H7 (cell line): ENCODE results near the gene HES7. TPM values are rescaled to one million over a fixed set of nuclear protein-coding genes. Genes with fewer than 3 reads are reported as not detected.
"Not testable (repeated sequence)": the region's sequence is repeated elsewhere in the genome, so short reads cannot be mapped to it uniquely, and the experiment has no call there.

Experiments used
- DNase-seq: peaks from one replicate; pipeline ENCODE4 v3.0.0; 2012
- H3K27me3 ChIP-seq: 2 replicates; pipeline ENCODE4 v1.6.0; 2011; ENCODE audit warnings: mild to moderate bottlenecking, low read length; ENCODE audit not compliant: control insufficient read depth, insufficient read depth
- H3K36me3 ChIP-seq: replicated peaks from 2 replicates; pipeline ENCODE4 v1.5.1; 2011; ENCODE audit warnings: low read length; ENCODE audit not compliant: control insufficient read depth, insufficient read depth
- H3K4me3 ChIP-seq: 2 replicates; pipeline ENCODE4 v1.5.1; 2011; ENCODE audit warnings: low read depth, mild to moderate bottlenecking, control low read depth, low read length, moderate library complexity; ENCODE audit not compliant: insufficient read depth
- total RNA-seq: library from RNA; depleted of rRNA; stranded (reverse); fragments of >200 nt; shearing (Covaris generic); gene quantifications from 2 replicates; pipeline ENCODE4 v1.2.3, GENCODE V29; 2014; rRNA removed

The HES7 gene
- 1.3 and 2.1 TPM in 2 replicates for total RNA-seq

DNA sequence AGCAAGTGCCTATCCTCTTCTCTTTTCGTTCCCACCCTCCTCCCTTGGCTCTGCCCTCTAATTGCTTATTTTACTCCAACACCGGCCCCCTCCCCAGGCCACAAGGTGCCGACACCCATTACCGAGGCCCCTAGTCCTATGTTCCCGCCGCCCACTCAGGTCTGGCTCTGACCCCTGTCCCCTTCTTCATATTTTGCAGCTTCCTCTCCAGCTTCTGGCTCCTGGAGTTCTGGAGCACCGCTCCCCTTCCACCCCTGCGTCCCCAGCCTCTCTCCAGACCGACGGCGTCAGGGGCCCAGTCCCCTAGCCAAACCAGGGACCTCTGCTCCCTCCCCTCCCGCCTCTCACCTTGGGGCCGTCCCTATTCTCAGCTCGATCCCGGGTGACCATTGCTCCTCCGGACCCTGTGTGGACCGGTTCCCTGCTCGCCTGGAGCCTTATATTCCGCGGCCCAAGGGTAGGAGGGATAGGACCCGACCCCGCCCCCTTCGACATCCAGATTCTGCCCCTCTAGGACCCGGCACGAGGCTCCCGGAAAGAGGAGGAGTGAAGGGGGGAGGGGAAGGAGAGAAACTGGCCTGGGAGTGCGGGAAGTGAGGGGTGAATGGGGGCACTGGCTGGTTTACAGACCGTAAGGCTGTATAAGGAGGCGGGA lies at the start of gene HES7:
TSS of gene HES7 (minus strand) at position 412 of the 655 bp plus-strand sequence. CDS start at position 390, 22 bp downstream.
- no peaks in the 10 kb centered on the region for H3K36me3 ChIP-seq
- peaks cover 60% of the 10 kb centered on the region for H3K27me3 ChIP-seq
- peak within 1 kb of the TSS; percentile 74 for H3K4me3 ChIP-seq
- peak; percentile 89 for DNase-seq

GRCh38 chr17:8173056-8173870 lies 49.4 kb upstream of the HES7 start:
- DNase-seq = peak; percentile 82
- H3K27me3 ChIP-seq = no peaks in the 10 kb centered on the region
- no peaks in the 10 kb centered on the region for H3K36me3 ChIP-seq
- H3K4me3 ChIP-seq = peak overlapping the region; percentile 33

DNA sequence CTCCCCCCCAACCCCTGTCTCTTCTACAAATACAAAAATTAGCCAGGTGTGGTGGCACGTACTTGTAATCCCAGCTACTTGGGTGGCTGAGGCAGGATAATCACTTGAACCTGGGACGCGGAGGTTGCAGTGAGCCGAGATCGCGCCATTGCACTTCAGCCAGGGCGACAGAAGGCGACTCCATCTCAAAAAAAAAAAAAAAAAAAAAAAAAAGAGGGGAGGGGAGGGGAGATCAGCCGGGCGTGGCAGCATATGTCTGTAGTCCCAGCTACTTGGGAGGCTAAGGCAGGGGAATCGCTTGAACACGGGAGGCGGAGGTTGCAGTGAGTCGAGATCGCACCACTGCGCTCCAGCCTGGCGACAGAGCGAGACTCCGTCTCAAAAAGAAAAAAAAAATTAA lies 46.3 kb upstream of the HES7 start:
- not testable (repeated sequence) for H3K4me3 ChIP-seq

DNA sequence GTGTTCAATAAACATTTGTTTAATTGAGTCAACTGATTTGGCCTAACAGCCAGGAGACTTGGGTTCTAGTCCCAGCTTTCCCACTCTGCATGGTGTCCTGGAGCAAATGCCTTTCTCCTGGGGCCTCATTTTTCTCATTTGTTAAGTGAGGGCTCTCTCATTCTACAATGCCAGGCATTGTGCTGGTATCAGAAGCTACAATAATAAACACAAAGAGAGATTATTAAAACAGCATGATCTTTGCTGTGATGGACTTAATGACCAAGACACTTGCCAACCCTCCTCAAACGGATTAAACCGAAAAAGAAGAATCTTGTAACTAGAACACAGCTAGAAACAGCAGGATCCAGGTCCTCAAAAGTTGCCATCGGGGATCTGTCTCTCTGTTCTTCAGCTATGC lies 43.6 kb upstream of the HES7 start:
- DNase-seq = no peak
- Histone ChIP-seq H3K27me3 (no peaks in the 10 kb centered on the region), H3K36me3 (no peaks in the 10 kb centered on the region), H3K4me3 (no peak overlapping the region)

More for the DNA sequence above, 46.3 kb upstream of the HES7 start:
- not testable (repeated sequence) for H3K36me3 ChIP-seq, H3K27me3 ChIP-seq, DNase-seq

DNA sequence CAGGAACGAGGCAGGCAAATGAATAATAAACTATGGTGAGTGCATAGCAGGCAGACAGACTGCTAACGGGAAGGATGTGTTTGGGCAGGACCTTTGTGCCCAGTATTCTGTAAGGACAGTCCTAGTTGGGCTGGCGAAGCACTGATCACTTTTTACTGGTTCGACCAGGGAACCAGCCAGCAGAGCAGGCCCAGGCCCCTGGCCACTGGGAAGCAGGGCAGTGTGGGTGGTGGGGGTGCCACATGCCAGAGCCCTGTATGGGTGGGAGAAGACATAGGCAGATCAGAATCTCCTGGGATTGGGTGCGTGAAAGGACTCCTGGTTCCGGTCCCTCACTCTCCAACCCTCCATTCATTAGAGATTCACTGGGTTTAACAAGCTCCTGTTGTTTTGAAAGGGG lies 42.8 kb upstream of the HES7 start:
- Histone ChIP-seq H3K4me3 (no peak overlapping the region), H3K27me3 (no peaks in the 10 kb centered on the region), H3K36me3 (no peaks in the 10 kb centered on the region)
- no peak for DNase-seq

DNA sequence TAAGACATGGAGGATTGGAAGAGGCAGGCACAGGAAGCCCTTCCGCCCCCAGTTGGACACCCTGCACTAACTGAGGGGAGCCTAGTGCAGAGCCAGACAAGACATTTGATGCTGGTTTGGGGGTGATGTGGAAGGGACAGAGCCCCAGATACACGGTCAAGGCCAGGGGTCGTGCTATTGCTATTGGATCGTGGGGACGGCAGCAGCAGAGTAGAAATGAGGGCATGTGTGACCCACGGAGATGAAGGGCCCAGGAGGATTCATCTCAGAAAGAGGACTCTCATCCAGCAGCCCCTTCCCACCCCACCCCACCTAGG lies 40.9 kb upstream of the HES7 start:
- H3K27me3 ChIP-seq = no peaks in the 10 kb centered on the region
- H3K4me3 ChIP-seq = no peak overlapping the region
- no peak for DNase-seq
- H3K36me3 ChIP-seq = peaks cover 6% of the 10 kb centered on the region

- DNase-seq = peak; percentile 75
- H3K4me3 ChIP-seq = no peak overlapping the region
- no peaks in the 10 kb centered on the region for H3K27me3 ChIP-seq
- H3K36me3 ChIP-seq = peaks cover 8% of the 10 kb centered on the region
Measured at GRCh38 chr17:8163978-8164814, 40.3 kb upstream of the HES7 start.

GRCh38 chr17:8162997-8163977 lies 39.4 kb upstream of the HES7 start:
- Histone ChIP-seq H3K4me3 (peak overlapping the region; percentile 85), H3K27me3 (no peaks in the 10 kb centered on the region), H3K36me3 (peaks cover 10% of the 10 kb centered on the region)
- DNase-seq = peak; percentile 92

DNA sequence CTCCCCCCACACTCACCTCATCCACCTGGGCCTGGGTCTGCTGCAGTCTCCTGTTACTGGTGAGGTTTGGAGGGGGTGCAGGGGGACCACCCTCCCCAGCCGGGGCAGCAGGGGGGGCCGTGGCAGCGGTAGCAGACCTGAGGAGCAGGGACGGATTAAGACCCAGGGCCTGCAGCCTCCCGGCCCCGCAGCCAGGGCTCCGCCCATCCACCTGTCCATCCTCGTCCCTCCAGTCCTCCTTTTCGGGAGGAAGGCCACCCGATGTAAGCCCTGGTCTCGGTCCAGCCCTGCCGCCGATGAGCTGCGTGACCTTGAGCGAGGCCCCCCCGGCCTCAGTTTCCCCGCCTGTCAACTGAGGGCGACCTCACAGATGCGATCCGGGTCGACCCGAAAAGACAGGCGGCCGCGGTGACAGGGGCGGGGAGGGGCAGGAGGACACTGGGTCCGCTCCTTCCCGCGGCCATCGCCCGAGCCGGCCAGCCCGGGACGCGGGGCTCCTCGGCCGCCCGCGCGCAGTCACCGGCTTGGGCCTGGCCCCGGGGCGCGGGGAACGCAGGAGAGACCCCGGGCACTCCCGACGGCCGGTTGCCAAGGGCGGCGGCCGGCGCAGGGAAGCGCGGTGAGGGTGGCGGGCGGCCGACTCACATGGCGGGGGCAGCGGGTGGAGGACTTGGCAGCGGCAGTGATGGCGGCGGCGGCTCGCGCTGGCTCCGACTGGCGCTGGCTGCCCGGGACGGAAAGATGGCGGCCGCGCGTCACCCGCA lies 38.5 kb upstream of the HES7 start, which contains the start of gene VAMP2:
TSS of gene VAMP2 (minus strand) at position 716 of the 764 bp plus-strand sequence. CDS start at position 647, 69 bp downstream.
- peaks cover 10% of the 10 kb centered on the region for H3K36me3 ChIP-seq
- no peaks in the 10 kb centered on the region for H3K27me3 ChIP-seq
- H3K4me3 ChIP-seq = peak within 1 kb of the TSS; percentile 85
- DNase-seq = peak; percentile 83

DNA sequence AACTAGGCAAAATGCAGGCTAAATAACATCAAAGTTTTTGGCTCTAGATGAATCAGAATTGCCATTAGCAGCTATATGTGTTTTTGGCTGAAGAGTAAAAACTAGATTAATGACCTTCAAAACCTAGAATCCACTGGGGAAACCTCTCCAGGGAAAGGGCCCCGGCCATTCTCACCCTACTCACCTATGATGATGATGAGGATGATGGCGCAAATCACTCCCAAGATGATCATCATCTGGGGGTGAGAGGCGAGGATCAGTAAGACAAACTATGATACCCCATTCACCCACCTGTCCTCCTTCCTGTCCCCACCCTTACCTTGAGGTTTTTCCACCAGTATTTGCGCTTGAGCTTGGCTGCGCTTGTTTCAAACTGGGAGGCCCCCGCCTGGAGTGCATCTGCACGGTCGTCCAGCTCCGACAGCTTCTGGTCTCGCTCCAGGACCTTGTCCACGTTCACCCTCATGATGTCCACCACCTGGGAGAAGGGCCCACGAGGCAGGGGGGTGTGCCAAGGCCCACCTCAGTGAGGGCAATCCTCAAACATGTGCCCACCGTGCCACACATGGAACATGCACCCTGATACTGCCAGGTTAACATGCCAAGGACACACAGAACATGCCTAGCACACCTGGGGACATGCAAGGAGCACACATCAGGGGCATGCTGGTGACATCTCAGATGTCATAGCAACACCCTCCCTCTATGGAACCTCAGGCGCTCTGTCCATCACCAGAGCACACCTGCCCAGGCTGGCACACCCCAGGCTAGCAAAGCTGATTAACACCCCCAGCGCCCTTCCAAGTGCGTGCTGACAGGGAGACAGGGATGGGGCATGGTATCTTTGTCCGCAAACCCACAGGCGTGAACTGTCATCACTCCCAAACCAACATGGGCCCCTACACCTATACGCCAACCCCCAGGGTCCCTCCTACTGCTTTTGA lies 37.7 kb upstream of the HES7 start:
- Histone ChIP-seq H3K27me3 (no peaks in the 10 kb centered on the region), H3K36me3 (peaks cover 10% of the 10 kb centered on the region), H3K4me3 (peak overlapping the region; percentile 85)
- DNase-seq = no peak

DNA sequence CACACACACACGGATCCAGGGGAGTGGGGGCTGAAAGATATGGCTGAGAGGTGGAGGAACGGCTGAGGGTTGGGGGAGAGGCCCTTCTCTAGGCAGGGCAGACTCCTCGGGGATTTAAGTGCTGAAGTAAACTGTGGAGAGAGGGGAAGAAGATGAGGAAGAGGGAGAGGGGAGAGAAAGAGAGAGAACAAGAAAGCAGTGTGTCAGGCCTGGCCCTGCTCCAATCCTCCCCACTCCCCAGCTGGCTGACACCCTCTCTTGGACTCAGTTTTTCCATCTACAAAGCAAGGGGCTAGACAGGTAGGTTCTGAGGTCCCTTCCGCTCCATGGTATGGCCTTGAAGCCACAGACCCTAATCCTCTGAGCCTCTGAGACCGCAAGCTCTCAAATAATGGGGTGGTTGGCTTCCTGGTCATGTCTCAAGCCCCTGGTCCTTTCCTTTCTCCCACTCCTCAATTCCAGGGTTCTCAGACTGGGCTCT lies 36.9 kb upstream of the HES7 start:
- no peak for DNase-seq
- Histone ChIP-seq H3K27me3 (no peaks in the 10 kb centered on the region), H3K4me3 (no peak overlapping the region), H3K36me3 (peaks cover 10% of the 10 kb centered on the region)

GRCh38 chr17:8160224-8160577 lies 36.3 kb upstream of the HES7 start:
- Histone ChIP-seq H3K4me3 (no peak overlapping the region), H3K36me3 (peaks cover 10% of the 10 kb centered on the region), H3K27me3 (no peaks in the 10 kb centered on the region)
- peak; percentile 21 for DNase-seq
